ENCODE results near the gene OSBPL5.

Gene OSBPL5

GRCh38 chr11:3091846-3092602 is 73.1 kb downstream of the OSBPL5 start:
- TF ChIP-seq CTCF (IDR thresholded peaks at IDR 0.05; ENCODE audit: extremely low read depth, insufficient read depth, missing control alignments): peak; percentile 98
- in situ Hi-C loops (cut with MboI; ENCODE audit: low pct_unique_long_range_greater_than_20kb, low sequenced_read_pairs, unreplicated experiment): no loop called here
- peak; percentile 93 for DNase-seq (ENCODE audit: low spot score)

- no peak for DNase-seq (ENCODE audit: low spot score)
- no peak for TF ChIP-seq CTCF (IDR thresholded peaks at IDR 0.05; ENCODE audit: extremely low read depth, insufficient read depth, missing control alignments)
- in situ Hi-C loops (cut with MboI; ENCODE audit: low pct_unique_long_range_greater_than_20kb, low sequenced_read_pairs, unreplicated experiment): no loop called here
Measured at GRCh38 chr11:3091081-3091845, 73.8 kb downstream of the OSBPL5 start.

GRCh38 chr11:3090096-3090901 is 74.8 kb downstream of the OSBPL5 start:
- in situ Hi-C loops (cut with MboI; ENCODE audit: low pct_unique_long_range_greater_than_20kb, low sequenced_read_pairs, unreplicated experiment): no loop called here
- DNase-seq (ENCODE audit: low spot score): peak; percentile 16
- TF ChIP-seq CTCF (IDR thresholded peaks at IDR 0.05; ENCODE audit: extremely low read depth, insufficient read depth, missing control alignments): no peak

GRCh38 chr11:3089236-3090061 is 75.7 kb downstream of the OSBPL5 start:
- TF ChIP-seq CTCF (IDR thresholded peaks at IDR 0.05; ENCODE audit: extremely low read depth, insufficient read depth, missing control alignments): no peak
- peak; percentile 21 for DNase-seq (ENCODE audit: low spot score)
- in situ Hi-C loops (cut with MboI; ENCODE audit: low pct_unique_long_range_greater_than_20kb, low sequenced_read_pairs, unreplicated experiment): no loop called here

- in situ Hi-C loops (cut with MboI; ENCODE audit: low pct_unique_long_range_greater_than_20kb, low sequenced_read_pairs, unreplicated experiment): no loop called here
- TF ChIP-seq CTCF (IDR thresholded peaks at IDR 0.05; ENCODE audit: extremely low read depth, insufficient read depth, missing control alignments): no peak
- no peak for DNase-seq (ENCODE audit: low spot score)
Measured at GRCh38 chr11:3088806-3089205, 76.3 kb downstream of the OSBPL5 start.

Measured in GM13977 (cell line).